HG02943 (cell line): ENCODE measurements around the gene PHF14.
A peak's percentile ranks its signal among the peaks of the same experiment; 100 is the strongest.

Experiments used
- ATAC-seq: cut with Tn5 transposase; IDR thresholded peaks from one replicate; pipeline ENCODE4 v1.9.1; 2021; ENCODE audit warnings: mild to moderate bottlenecking, low read depth, moderate library complexity; ENCODE audit not compliant: unreplicated experiment

The PHF14 gene

DNA sequence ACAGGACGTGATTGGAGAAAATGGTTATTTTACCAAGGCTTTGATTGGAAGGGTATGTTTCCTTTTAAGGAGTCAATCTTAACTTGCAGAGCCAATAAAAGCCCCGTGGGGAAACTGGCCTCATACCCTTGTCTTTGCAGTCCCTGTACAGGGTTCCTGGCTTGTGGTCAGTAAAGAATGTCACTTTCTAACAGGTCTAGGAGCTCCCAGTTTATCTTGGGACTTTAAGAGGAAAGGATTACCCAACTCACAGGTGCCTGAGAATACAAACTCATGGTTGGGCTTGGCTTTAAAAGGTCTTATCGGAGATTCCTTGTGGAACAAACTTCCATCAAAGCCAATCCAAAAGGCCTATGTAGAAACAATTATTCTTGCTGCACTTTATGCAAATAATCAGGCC is 221.8 kb downstream of the PHF14 start:
- ATAC-seq = no peak

DNA sequence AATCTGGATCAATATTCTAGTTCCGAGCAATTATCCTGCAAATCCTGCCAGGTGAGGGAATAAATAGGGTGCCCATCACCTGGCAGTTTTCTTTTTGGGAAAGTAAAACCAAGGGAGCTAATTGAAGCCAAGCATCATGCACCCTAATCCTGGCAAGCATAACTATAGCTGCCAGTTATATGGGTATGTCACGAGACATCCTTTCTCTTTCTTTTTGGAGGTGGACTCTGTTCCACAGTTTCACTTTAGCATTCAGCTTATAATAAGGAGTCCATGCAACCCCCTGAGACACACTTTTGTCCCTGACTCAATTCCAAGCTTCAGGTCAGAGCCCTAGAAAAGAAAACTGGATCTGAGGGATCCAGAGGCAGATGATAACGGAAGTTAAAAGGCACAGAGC is 222.5 kb downstream of the PHF14 start:
- ATAC-seq = no peak

DNA sequence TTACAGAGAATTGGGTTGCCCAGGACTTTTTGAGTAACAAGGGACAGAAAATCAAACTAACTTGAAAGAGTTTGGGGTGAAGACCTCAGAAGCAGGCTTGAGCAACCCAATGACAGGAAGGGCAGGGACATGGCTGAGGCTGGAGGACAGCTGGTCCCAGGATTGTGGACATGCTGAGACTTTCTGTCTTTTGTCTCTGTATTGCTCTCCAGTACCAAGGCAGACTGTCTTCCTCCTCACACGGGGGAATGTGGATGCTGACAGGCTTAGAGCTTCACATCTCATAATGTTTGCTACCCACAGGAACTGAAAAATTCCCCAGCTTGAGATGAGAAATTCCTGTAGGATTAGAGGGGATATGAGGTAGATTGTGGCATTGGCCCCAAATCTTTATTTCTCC is 229.6 kb downstream of the PHF14 start:
- ATAC-seq = no peak

DNA sequence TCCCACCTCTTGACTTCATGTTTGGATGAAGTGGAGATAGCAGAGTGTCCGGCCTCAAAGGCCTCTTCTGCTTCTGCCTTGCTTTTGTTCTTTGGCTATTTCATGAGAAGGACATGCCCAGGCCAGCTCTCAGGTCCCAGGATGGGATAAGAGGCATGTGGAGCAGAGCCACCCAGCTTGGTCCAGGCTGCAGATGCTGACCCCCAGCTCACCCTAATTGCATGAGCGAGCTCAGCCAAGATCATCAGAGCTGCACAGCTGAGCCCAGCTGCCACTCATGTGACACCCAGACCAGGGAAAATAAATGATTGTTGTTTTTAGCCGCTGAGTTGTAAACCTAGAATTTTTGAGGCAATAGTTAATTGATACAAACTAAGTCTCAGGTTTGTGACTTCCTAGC is 230.0 kb downstream of the PHF14 start:
- ATAC-seq = no peak

DNA sequence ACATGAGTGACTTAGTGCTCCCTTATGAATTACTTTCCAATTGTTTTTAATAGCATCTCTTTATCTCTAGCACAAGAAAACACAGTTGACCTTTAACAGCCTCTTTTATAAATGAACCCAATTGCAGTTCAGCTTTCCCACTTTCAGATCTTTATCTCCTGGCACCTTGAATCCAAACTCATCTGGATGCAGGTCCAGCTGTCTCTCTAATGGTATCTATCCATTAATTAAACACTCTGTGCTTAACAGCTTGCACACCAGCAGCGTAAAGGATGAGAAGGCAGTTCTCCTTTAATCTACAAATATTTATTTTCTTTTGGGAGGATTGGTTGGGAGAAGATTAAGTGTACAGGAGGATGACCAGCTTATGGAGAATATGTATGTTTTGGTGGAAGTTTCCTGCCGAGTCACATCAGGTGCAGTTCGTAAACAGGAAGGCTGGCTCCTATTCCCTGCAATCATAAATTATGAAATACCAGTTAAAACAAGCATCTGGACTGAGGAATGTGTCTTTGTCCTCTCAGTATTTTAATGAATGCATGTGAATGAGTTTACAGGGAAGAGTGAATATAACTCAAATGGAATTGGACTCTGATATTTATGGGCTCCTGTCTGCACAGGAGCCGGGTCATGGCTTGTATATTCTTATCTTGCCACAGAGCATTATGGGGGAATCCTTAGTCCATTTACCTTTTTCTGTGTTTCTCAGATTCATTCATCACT is 232.7 kb downstream of the PHF14 start:
- no peak for ATAC-seq

DNA sequence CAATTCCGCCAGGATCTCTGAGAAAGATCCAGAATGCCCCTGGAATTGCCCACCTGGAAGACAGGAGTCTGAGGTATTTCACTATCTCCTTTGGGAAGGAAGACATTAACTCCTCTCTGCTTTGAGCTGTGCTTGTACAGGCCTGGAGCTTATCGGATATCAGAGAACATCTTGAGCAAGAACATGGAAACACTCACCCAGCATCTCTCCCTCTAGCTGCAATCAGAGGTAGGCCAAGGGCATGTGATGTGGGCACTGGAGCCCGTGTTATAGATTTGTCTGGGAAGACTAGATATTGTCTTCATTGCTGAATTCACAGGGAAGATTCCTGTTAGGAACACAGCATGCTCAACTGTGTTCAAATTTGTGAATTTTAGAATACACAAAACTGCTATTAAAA is 233.9 kb downstream of the PHF14 start:
- no peak for ATAC-seq

DNA sequence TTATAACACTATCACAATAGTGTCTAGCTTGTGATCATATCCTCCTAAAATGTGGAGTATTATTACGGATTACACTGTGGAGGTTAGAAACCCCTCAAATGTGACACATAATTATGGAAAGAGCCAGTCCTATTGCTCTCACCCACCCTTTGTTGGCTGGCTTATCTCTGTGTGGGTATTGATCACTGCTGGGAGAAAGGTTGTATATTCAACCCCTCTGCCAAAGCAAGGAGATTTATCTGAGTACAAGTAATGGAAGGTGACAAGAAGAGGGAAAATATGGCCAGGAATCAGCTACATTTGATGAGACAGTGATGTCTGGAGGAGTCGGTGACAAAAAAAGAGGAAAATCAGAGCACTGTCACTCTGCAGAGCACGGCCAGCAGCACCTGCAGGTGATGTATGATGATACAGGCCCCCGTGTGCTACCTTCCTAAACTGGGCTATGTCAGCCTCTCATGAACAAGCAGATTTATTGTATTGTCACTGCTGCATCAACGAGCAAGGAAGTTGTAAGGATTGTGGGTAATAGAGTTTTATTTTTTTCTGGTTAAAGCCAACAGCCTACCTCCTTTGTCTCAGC is 235.3 kb downstream of the PHF14 start:
- ATAC-seq = no peak

DNA sequence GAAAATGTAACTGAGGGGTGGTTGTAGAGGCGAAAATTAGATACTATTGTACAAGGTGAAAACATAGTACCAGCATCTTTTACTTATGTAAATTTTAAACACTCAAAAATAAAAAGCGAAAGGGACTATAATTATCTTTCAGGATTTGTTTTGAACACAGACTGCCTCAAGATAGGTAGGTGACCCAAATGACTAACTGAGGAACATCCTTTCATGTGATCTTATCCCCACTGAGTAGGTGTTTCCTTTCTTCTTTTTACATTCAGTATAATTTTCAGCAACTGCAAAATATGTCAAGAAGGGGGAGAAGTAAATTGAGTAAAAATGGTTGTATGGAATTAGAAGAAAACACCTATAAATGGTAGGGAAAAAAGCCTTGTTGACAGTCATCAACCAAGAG is 236.7 kb downstream of the PHF14 start:
- ATAC-seq = no peak

DNA sequence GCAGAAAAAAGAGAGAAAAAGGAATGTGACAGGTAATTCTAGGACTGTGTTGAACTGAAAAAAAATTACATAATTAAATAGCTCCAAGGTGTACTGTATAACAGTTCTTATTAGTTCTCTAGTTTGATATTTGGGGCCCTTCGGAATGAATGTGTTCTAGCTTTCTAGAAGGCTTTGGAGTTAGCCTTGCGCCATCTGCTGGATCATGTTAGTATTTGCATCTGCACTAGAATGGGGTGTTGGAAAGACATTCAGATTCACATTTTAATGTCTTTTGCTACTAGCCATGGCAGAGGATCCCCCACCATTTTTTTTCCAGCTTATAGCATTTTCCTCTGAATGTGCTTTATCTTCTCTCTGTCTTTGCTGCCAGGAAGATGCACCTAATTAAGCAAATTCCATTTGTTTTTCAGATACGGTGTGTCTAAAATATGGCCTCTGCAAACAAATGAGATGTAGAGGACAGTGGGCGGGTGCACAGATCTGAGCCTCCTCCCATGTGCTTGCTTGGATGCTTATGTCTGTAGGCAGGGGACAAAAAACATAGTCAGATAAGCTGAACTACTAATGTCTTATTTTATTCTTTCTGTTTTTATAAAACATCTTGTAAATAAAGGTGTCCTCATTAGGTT is 238.5 kb downstream of the PHF14 start:
- ATAC-seq = peak; percentile 75

DNA sequence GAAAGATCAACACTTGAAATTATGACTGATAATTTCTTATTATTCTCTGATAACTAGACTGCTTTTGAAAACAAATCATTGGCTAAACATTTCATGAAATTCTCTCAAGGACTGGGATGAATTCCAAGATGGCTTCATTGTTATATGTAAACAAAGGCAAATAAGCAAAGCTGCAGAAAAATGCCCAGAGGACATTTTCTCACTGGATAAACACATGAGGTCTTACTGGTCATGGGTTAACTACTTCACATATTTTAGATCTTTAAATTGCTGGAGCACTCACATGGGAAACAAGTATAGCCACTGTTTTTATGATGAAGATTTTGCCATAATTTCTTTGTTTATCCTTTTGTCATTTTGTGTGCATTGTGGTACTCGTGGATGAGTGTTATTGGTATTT is 239.1 kb downstream of the PHF14 start:
- no peak for ATAC-seq

DNA sequence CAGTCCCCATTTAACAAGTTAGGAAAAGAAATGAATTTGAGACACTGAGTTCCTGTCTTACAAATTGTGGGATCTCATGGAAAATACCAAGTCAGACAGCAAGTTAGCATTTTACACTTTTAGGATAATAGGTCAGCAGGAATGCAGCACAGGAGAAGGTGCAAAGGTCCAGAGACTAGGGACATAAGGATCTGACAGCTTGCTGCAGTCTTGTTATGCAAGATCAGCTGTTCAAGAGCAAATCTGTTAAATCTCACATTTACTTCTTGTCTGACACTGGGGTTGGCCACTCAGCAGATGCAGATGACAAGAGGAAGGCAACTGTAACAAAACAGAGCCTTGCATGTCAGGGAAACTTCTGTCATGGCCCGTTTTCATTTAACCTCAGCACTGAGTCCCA is 239.6 kb downstream of the PHF14 start:
- ATAC-seq = no peak

DNA sequence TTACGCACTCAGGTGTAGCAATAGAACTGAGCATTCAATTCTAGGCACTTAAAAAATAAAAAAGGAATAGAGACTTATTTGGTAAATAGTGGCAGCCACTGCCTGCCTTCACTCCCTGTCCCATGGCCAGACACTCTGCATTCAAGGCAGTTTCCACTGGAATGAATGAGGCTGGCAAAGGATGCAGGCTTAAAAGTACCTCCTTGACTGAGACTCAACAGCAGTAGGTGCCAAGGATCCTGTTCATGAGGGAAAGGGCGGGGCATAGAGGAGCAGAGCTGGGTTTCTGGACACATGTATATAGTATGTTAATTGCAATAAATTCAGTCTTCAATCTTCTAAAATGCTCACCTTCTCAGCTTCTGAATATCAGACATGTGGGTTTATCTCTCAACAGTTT is 242.6 kb downstream of the PHF14 start:
- no peak for ATAC-seq

DNA sequence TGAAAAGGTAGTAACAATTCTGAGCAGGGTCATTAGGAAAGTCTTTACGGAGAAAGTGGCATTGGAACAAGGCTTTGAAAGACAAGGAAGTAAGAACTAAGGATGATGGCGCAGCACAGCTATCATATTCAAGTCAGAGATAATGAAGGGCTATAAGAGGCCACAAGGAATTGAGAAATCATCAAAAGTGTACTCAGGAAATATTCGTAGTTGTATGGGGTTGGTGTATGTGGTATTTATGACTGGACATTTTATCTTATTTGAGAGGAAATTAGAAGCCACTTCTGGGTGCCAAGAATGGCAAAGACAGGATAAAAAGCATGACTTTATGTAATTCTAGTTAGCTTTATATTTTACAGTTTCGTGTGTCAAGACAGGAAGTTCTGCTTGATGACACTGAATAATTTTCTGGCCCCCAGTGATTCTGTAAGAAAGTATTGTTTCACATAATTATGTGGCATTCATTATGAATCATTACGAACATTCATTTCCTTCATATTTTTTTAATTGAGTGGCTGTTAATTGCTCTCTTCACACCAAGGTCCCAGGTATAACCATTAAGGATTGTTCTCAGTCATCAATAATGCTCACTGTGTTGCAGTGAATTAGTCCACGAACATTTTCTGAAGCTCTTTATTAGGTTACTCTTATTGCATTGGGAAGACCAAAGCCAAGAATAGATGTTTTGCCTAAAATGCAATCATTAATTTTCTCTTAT is 244.3 kb downstream of the PHF14 start:
- no peak for ATAC-seq
